Measurements from ENCODE around the gene SPEG. TPM values are rescaled to one million over a fixed set of nuclear protein-coding genes. Genes with fewer than 3 reads are reported as not detected.

SPEG gene
- total RNA-seq, 3 donors from 2014 or later (not counting 1 experiment from before 2014, with no cell fraction given): 0.35 to 1.5 (median 1.2) TPM

- ATAC-seq (no peak), DNase-seq (no peak)
- Histone ChIP-seq H3K4me3 (ENCODE audit: low read length) (no peak overlapping the region), H3K27me3 (ENCODE audit: control insufficient read depth, insufficient read depth, low read length) (peaks cover 12% of the 10 kb centered on the region), H3K27ac (ENCODE audit: low read length) (no peak overlapping the region), H3K36me3 (ENCODE audit: control insufficient read depth, insufficient read depth, low read length) (peaks cover 33% of the 10 kb centered on the region), H3K9me3 (ENCODE audit: control insufficient read depth, insufficient read depth, low read length) (no peaks in the 10 kb centered on the region), H3K4me1 (ENCODE audit: control insufficient read depth, insufficient read depth, low read length) (peaks cover 12% of the 10 kb centered on the region)
- H3K27ac Mint-ChIP-seq: no peak overlapping the region
- peaks cover 0 to 13% of the 10 kb centered on the region in 2 donors for H3K27me3 Mint-ChIP-seq (ENCODE audit: low read depth in 2 of 2)
- no peak overlapping the region for H3K4me3 Mint-ChIP-seq
- peaks cover 7% of the 10 kb centered on the region for H3K36me3 Mint-ChIP-seq
- H3K9me3 Mint-ChIP-seq: no peaks in the 10 kb centered on the region
- no peak for TF ChIP-seq CTCF (IDR thresholded peaks at IDR 0.05)
- 93% methylated on average over 9 of the region's 9 CpGs for WGBS (ENCODE audit: insufficient coverage)
- intact Hi-C loops (cut with micrococcal nuclease): no loop called here
- peaks cover 0 to 20% of the 10 kb centered on the region in 2 donors for H3K4me1 Mint-ChIP-seq
Measured at GRCh38 chr2:219505585-219505984, 70.9 kb downstream of the SPEG start.

- Histone ChIP-seq H3K36me3 (ENCODE audit: control insufficient read depth, insufficient read depth, low read length) (peaks cover 33% of the 10 kb centered on the region), H3K27me3 (ENCODE audit: control insufficient read depth, insufficient read depth, low read length) (peaks cover 18% of the 10 kb centered on the region), H3K9me3 (ENCODE audit: control insufficient read depth, insufficient read depth, low read length) (no peaks in the 10 kb centered on the region), H3K27ac (ENCODE audit: low read length) (no peak overlapping the region), H3K4me1 (ENCODE audit: control insufficient read depth, insufficient read depth, low read length) (peaks cover 12% of the 10 kb centered on the region), H3K4me3 (ENCODE audit: low read length) (no peak overlapping the region)
- peaks cover 0 to 20% of the 10 kb centered on the region in 2 donors for H3K27me3 Mint-ChIP-seq (ENCODE audit: low read depth in 2 of 2)
- H3K4me1 Mint-ChIP-seq: peaks cover 0 to 26% of the 10 kb centered on the region in 2 donors
- 95% methylated on average over 23 of the region's 23 CpGs for WGBS (ENCODE audit: insufficient coverage)
- ATAC-seq: no peak
- TF ChIP-seq CTCF (IDR thresholded peaks at IDR 0.05): no peak
- no peak for DNase-seq
- H3K27ac Mint-ChIP-seq: no peak overlapping the region
- intact Hi-C loops (cut with micrococcal nuclease): no loop called here
- no peaks in the 10 kb centered on the region for H3K9me3 Mint-ChIP-seq
- no peak overlapping the region for H3K4me3 Mint-ChIP-seq
- H3K36me3 Mint-ChIP-seq: peaks cover 7% of the 10 kb centered on the region
Measured at GRCh38 chr2:219506153-219506801, 71.6 kb downstream of the SPEG start.

GRCh38 chr2:219506802-219507526 lies 72.3 kb downstream of the SPEG start:
- Mint-ChIP-seq H3K4me1 (peaks cover 0 to 19% of the 10 kb centered on the region in 2 donors), H3K9me3 (no peaks in the 10 kb centered on the region), H3K27ac (no peak overlapping the region), H3K27me3 (ENCODE audit: low read depth in 2 of 2) (peaks cover 2 to 25% of the 10 kb centered on the region in 2 donors), H3K4me3 (no peak overlapping the region), H3K36me3 (peaks cover 7% of the 10 kb centered on the region)
- intact Hi-C loops (cut with micrococcal nuclease): no loop called here
- Histone ChIP-seq H3K4me1 (ENCODE audit: control insufficient read depth, insufficient read depth, low read length) (peaks cover 12% of the 10 kb centered on the region), H3K27ac (ENCODE audit: low read length) (no peak overlapping the region), H3K27me3 (ENCODE audit: control insufficient read depth, insufficient read depth, low read length) (peaks cover 21% of the 10 kb centered on the region), H3K36me3 (ENCODE audit: control insufficient read depth, insufficient read depth, low read length) (peaks cover 33% of the 10 kb centered on the region), H3K4me3 (ENCODE audit: low read length) (no peak overlapping the region), H3K9me3 (ENCODE audit: control insufficient read depth, insufficient read depth, low read length) (no peaks in the 10 kb centered on the region)
- no peak for TF ChIP-seq CTCF (IDR thresholded peaks at IDR 0.05)
- DNase-seq: no peak
- 96% methylated on average over 17 of the region's 17 CpGs for WGBS (ENCODE audit: insufficient coverage)
- no peak for ATAC-seq
